Germinal center (tissue), 1 donor: Measurements from ENCODE around the gene LIPG.

Experiments
- DNase-seq: peaks from one replicate; pipeline ENCODE4 v3.0.0; 2012; ENCODE audit warnings: mixed read lengths, low spot score

LIPG gene

DNA sequence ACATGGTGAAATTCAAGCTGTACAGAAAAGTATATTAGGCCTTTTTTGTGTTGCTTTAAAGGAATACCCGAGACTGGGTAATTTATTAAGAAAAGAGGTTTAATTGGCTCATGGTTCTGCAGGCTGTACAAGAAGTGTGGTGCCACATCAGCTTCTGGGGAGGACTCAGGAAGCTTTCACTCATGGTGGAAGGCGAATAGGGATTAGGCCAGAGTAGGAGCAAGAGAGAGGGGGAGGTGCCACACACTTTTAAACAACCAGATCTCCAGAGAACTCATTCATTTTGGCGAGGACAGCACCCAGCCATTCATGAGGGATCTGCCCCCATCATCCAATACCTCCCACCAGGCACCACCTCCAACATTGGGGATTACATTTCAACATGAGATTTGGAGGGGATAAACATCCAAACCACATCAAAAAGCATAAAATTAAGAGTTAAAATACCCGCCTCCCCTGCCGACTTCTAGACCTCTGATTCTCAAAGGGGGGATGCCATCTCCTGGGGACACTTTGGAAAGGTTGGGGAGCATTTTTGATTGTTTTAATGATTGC lies 15.1 kb upstream of the LIPG start:
- DNase-seq: no peak

- no peak for DNase-seq
These were observed 14.2 kb upstream of the LIPG start for GRCh38 chr18:49547701-49548100.

GRCh38 chr18:49548229-49548636 lies 13.6 kb upstream of the LIPG start:
- DNase-seq: no peak

- no peak for DNase-seq
These were observed 11.1 kb upstream of the LIPG start for GRCh38 chr18:49550621-49551339.

DNA sequence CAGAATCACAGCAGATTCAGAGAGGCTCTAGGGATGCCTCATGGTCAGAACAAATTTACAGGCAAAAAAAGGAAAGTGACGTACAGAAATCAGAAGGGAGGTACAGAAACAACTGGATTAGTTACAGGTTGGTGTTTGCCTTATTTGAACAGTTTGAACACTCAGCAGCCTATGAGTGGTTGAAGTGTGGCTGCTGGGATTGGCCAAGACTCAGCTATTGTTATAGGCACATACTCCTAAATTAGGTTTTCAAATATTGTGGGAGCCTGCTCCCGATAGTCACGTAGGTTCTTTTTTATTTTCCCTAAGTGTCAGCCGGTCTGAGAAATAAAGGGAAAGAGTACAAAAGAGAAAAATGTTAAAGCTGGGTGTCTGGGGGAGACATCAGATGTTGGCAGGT lies 8.9 kb upstream of the LIPG start:
- no peak for DNase-seq

- DNase-seq: no peak
These were observed 6.2 kb upstream of the LIPG start for GRCh38 chr18:49555641-49556040.

GRCh38 chr18:49558356-49558755 lies 3.5 kb upstream of the LIPG start:
- no peak for DNase-seq

DNA sequence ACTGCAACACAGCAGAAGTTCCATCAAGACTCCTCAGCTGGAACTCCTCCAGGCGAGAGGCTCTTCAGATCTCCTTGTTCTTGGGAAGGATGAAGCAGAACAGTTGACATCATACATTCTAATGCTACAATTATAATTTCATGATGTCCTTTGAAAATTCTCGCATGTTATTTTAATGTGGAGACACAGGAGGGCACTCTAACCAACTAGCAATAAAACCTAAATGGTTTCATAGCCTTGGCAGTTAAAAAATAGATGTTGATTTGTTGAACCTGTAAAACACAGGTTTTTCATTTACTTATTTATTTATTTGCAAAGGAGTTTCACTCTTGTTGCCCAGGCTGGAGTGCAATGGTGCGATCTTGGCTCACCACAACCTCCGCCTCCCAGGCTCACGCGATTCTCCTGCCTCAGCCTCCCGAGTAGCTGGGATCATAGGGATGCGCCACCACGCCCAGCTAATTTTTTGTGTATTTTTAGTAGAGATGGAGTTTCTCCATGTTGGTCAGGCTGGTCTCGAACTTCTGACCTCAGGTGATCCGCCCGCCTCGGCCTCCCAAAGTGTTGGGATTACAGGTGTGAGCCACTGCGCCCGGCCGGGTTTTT lies 2.4 kb upstream of the LIPG start:
- DNase-seq: peak; percentile 17

- DNase-seq: no peak
These were observed 1.6 kb upstream of the LIPG start for GRCh38 chr18:49560277-49560623.

DNA sequence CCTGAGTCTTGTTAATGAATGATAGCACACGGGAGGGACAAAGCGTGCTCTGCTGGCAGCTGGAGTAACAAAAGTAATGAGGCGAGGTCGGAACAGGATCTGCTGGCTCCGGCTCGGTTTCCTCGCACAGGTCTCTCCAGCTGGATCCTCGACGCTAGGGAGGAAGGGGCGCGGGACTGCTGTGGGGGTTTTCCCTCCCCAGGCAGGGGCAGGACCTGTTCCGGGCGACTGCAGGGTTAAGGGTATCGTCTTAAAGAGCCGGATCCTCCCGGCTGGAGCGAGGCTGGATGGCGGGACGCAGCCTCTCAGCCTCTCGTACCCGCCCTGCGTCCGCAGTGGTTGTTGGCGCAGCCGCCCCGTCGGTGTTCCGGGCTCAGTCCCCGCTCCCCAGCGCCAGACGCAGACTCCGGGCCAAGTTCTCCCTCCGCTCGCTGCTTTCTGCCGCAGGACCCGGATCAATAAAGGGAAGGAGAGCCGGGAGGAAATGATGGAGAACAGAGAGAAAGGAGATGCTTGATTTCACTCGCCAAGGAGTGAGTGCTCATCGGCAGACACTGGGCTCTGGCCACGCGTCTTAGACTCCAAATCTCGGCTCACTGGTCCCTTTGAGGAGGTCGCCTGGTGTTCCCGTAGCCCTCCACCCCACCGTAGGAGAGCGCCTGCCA lies 1.1 kb upstream of the LIPG start:
- DNase-seq: peak; percentile 4

GRCh38 chr18:49562481-49563129 lies 748 bp downstream of the LIPG start:
- no peak for DNase-seq

DNA sequence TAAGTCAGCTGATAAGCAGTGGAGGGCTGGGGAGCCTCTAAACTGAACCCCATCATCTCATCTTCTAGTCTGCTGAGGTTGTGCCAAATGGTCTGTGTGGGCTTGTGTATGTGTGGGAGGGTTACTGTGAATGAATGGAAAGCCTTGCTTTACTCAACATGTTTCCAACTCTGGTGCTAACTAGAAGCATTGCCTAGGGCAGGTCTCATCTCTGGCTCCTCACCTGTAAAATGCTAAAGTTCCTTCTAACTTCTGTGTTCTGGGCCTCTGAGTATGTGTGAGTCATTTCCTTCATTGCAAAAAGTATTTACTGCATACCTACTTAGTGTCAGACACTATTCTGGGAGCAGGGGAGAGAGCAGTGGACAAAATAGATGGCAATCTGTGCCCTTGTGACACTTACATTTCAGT lies 1.3 kb downstream of the LIPG start:
- no peak for DNase-seq

DNA sequence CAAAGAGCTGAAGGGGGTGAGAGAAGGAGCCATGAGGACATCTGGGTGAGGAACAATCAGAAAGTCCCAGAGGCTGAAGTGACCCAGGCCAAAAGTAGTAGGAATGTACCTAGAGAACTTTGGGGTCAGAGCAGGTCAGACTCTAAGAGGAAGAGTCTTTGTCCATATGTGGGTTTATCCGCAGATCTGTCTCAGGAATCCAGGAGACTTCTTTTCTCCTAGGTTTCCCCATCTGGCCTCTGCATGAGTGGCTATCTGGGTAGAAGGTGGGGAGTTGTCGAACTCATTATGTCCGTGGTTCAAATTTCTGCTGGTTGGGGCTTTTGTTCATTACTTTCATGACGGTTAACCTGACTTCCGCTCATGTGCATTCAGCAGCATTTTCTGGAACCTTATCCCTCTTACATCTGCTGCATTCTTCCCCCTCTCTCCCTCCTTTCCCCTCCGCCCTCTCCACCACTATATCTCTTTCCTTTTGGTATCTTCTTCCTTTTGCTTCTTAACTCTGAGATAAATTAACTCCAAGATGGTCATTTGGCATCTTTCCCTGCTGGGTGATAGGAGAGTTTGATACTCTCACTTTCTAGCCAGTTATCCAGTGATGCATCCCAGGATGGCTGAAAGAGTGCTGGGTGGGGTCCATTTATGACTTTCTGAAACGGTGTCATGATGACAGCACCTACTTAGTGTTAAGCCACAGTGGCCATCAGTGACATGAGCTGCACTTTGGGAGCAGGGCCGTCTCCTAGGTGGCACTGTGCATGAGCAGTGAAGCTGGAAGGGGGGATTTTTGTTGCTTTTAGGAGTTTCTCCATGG lies 2.1 kb downstream of the LIPG start:
- DNase-seq: no peak

DNA sequence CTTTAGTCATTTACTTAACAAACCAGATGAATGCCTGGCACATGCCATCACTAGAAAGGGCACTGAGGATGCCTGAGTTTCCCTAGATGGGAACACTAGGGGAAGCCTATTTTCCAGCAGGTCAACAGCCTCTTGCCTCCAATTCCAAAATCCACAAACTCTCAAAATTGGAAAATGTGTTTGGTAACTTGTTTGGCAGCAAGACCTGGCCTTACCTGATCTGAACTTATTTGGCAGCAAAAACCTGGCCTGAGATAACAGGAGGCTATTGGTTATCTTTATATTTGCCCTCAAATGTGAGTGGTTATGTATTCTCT lies 2.6 kb downstream of the LIPG start:
- no peak for DNase-seq

DNA sequence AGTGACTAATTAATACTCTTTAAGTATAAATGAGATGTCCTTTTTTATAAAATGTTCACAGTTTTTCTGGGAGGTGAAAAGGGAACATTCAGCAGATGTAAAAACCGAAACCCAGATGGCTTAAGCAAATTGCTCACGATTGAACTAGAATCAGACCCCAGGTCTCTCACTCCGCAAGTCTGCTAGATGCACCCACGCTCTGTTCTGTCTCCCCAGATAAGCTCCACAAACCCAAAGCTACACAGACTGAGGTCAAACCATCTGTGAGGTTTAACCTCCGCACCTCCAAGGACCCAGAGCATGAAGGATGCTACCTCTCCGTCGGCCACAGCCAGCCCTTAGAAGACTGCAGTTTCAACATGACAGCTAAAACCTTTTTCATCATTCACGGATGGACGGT lies 3.2 kb downstream of the LIPG start:
- no peak for DNase-seq

GRCh38 chr18:49565612-49566011 lies 3.8 kb downstream of the LIPG start:
- no peak for DNase-seq

DNA sequence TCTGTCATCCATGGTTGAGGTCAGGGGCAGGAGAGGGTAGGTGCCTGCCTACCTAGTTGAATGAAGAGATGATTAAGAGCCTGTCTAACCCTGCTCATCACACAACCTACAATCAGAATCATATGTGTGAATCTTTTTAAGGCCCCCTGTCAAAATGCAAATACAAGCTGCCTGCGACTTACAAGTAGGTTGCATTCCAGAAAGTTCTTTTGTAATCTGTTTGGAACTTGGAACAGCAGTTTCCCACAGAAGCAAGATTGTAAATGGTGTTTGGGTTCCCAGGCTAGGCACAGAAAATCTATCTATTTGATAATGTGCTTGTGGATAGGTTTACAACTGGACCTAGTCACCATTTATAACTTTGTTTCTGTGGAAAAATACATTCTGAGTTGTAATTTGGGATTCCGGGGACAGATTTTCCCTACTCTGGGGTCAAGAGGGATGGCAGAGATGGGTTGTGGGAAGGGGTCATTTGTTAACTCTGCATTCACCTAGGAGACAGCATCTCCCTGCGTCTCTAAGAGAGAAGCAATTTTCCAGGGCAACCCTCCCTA lies 4.4 kb downstream of the LIPG start:
- no peak for DNase-seq

GRCh38 chr18:49566985-49567384 lies 5.1 kb downstream of the LIPG start:
- no peak for DNase-seq

- DNase-seq: no peak
These were observed 7.9 kb downstream of the LIPG start for GRCh38 chr18:49569724-49570123.

DNA sequence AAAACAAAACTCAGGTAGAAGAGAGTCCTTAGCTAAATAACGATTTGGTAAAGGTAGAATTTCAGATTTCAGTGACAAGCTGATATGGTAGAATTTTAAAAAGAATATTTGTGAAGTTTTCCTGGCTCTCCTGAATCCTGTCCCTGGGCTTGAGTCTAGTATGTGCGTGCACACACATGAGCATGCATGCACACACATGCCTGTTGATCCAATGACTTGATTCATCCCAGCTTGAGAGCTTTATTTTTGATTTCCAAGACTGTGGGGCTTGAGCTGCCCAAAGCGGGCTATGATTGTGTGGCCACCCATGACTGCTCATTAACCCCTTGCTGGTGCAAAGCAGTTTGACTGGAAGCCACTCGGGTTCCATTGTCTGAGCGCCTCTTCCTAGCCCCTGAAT lies 9.0 kb downstream of the LIPG start:
- DNase-seq: no peak

GRCh38 chr18:49572611-49573345 lies 10.9 kb downstream of the LIPG start:
- DNase-seq: no peak
